HTERT RPE-1 (cell line): ENCODE results near the gene PAXX.

Experiments
- in situ Hi-C: fragments of 300-500 bp; cut with MboI; formaldehyde crosslinking; loops from 4 replicates; pipeline ENCODE4 v1.14.3; 2020; ENCODE audit warnings: low sequenced_read_pairs

The PAXX gene

DNA sequence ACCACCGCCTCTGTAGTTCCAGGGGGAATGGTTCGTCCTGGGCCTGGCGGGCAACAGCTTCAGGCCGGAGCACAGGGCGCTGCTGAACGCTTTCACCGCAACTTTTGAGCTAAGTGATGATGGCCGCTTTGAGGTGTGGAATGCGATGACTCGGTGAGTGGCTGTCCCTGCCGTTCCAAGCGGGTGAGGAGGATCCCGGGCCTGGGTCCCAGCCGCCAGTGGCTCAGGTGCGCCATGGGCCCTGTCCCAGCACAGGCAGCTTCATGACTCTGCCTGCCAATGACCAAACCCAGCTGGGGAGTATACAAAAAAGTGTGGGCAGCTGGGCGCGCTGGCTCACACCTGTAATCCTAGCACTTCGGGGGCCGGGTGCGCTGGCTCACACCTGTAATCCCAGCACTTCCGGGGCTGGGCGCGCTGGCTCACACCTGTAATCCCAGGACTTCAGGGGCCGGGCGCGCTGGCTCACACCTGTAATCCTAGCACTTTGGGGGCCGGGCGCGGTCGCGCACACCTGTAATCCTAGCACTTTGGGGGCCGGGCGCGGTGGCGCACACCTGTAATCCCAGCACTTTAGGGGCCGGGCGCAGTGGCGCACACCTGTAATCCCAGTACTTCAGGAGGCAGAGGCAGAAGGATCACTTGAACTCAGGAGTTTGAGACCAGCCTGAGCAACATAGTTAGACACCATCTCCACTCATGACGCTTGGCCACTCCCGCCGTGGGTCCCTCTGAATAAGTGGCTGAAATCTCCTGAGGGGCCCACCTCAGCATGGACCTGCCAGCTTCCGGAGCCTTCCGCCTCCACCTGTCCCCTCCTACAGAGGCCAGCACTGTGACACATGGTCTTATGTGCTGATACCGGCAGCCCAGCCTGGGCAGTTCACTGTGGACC, 39.1 kb upstream of the PAXX start:
- in situ Hi-C loops: no loop called here

DNA sequence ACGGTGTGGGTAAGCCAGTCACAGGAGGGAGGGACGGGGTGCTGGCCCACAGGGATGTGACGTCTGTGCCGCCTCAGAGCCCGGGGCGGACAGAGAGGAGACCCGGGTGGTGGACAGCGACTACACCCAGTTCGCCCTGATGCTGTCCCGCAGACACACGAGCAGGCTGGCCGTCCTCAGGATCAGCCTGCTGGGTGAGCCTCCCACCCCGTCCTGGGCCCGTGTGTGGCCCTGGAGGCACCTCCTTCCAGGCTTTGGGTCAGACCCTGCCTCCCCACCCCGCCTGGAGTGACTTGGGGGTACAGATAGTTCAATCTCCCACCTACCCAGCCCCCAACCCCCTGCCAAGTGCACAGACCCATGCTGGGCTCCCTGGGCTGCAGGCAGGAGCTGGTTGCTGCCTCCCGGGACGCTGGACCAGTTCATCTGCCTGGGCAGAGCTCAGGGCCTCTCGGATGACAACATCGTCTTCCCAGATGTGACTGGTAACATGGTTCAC, 38.4 kb upstream of the PAXX start:
- in situ Hi-C loops: no loop called here

DNA sequence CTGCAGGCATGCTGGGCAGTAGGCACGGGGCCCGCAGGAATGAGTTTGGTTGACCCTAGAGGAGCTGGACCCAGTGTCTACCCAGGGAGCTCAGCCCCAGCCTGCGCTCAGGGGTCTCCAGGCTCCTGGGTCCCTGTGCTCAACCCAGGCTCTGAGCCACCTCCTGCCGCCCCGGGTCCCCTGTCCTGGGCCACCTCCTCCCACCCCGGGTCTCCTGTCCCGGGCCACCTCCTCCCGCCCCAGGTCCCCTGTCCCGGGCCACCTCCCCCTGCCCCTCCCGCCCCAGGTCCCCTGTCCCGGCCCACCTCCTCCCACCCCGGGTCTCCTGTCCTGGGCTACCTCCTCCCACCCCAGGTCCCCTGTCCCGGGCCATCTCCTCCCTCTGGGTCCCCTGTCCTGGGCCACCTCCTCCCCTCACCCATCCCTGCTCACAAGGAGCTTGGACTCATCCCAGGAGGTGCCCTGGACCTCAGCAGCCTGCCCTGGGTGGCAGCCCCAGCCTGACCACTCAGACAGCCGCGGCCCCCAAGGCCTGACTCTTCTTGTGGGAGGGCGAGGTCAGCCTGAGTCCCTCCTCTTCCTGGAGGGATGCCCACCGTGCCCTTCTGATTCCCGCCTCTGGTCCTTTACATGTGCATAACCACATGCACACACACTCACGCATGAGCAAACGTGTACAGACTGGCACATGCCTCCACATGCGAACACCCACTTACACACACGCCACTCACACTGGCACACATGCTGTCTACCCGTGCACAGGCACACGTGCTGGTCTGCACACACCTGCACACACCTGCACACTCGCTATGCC, 37.7 kb upstream of the PAXX start:
- in situ Hi-C loops: no loop called here

DNA sequence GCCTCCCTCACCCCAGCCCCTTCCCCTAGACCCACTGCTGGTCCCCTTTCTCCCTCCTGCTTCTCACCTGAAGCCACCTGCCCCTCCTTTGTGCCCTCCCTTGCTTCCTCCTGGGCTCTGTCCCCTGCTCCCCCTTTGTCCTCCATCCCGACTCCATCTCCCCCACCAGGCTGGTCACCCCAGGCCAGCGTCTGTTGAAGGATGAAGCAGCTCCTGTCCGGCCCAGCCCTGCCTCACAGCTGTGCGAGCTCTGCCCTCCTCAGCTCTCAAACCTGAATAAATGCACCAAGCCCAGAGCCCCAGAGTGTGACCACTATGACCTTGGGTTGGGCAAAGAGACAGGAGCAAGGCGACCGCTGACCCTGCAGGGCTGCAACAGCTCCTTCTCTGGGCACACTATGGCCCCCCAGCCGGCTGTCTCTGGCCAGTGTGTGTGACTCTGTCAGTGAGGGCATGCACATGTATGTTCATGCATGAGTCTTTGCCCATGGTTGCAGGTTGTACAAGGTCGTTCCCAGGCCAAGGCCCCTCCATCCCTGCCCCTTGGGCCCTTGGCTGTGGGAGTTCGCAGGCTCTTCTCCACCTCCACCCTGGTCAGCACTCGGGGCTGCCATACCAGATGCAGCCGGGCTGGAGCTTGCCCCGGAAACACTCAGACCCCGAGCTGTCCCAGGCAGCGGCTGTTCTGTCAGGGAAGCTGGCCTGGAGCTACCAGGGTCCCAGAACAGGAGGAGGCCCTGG, 36.9 kb upstream of the PAXX start:
- in situ Hi-C loops: no loop called here

DNA sequence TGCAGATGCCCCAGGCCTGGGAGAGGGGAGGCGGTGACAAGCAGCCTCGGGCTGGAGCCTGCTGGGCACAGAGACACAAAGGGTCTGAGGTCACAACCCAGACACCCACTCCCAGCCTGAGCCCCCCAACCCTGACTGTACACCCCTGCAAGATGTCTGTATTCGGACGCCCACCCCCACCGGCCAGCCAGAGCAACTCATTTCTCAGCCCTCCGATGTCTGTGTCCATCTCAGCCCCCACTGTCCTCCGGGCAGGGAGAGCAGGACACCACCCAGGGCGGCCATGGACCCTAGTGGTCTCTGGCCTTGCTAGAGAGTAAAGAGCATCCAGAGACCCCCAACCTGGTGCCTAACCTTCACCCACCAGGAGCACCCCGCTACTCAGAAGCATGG, 36.3 kb upstream of the PAXX start:
- in situ Hi-C loops: no loop called here

DNA sequence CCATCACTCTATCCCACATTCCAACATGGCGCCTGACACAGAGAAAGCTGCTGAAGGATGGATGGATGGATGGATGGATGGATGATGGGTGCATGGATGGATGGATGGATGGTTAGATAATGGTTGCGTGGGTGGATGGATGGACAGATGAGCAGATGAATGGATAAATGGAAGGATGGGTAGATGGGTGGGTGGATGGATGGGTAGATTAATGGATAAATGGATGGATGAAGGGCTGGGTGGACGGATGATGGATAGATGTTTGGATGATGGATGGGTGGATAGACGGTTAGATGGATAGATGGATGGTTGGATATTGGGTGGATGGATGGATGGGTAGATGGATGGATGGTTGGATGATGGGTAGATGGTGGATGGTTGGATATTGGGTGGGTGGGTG, 35.6 kb upstream of the PAXX start:
- in situ Hi-C loops: no loop called here

DNA sequence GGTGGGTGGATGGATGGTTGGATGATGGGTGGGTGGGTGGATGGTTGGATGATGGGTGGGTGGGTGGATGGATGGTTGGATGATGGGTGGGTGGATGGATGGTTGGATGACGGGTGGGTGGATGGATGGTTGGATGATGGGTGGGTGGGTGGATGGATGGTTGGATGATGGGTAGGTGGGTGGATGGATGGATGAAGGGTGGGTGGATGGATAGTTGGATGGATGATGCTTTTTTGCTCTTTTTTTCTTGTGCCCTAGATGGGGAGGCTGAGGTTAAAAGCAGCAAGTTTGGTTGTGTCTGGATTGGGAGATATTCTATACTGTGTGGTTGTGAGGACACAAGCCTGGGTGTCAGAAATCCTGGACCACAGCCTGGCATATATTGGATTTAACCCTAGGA, 34.8 kb upstream of the PAXX start:
- in situ Hi-C loops: no loop called here

DNA sequence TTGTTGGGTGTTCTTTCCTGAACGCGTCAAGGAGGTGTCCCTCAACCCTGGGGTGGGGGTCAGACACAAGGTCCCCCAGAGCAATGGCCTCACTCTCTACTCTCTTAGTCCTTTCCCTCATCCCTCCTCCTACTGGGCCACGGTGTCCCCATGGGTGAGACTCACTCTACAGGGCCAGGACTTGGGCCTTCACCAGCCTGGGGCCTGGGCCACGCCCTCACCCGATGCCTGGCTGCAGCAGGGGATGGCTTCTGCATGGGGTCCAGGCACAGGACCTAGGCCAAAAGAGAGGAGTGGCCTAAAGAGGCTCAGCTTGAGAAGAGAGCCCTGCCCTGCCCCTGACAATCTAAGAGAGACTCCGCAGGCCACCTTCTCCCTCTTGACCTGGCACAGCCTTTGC, 34.3 kb upstream of the PAXX start:
- in situ Hi-C loops: no loop called here

DNA sequence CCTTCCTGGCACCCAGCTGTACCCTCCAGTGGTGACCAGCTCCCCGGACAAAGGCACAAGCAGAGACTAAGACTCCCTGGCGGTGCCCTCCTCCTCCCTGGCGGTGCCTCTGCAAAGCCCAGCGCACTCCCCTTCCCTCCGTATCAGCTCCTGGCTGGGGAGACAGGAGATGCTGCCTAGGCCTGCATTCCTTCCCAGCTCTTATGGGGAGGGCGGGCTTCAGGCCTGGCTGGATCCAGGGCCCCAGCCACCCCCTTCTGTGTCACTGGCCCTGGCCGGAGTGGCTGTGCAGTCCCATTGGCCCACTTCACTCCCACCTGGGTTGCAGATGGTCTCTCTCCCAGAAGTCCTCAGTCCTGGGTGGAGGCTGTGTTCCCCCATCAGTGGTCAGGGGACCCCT, 33.7 kb upstream of the PAXX start:
- in situ Hi-C loops: no loop called here

DNA sequence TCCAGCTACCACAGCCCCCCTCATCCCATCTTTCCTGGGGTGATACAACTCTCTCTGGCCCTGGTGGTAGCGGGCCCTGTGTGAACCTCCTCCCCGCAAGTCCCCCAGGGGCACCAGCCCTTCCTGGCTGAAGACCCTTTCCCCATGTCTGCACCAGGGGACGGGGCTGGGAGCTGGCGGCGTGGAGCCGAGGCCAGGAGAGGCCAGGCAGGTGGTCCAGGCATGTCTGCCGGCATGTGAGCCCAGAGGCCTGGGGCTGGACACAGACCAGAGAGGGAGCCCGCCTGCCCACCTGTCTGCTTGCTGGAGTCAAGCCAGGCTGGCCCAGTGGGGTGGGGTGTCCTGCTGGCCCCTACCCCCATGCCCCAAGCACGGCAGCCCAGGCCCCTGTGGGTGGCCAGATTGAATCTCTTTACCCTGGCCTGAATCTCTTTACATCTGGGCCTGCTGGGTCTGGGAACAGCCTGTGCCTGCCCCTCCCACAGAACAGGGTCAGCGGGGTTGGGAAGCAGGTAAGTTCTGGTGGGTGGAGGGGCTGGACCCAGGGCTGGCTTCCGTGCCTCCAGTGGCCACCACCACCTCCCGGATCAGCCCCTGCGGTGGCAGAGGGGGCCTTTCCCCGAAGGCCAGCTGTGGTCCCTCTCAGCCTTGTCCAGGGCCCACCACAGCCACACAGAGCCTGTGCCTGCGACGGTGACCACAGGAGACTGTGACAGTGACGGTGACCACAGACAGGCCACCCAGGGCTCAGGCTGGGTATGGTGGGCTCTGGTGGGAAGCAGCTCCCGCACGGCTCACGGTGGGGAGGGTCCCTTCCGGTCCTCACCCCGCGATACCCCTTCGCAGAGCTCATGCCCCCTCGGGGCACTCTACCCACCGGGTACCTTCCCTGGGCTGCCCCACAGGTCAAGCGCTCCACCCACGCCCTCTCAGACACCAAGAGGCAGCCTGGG, 33.0 kb upstream of the PAXX start:
- in situ Hi-C loops: no loop called here

DNA sequence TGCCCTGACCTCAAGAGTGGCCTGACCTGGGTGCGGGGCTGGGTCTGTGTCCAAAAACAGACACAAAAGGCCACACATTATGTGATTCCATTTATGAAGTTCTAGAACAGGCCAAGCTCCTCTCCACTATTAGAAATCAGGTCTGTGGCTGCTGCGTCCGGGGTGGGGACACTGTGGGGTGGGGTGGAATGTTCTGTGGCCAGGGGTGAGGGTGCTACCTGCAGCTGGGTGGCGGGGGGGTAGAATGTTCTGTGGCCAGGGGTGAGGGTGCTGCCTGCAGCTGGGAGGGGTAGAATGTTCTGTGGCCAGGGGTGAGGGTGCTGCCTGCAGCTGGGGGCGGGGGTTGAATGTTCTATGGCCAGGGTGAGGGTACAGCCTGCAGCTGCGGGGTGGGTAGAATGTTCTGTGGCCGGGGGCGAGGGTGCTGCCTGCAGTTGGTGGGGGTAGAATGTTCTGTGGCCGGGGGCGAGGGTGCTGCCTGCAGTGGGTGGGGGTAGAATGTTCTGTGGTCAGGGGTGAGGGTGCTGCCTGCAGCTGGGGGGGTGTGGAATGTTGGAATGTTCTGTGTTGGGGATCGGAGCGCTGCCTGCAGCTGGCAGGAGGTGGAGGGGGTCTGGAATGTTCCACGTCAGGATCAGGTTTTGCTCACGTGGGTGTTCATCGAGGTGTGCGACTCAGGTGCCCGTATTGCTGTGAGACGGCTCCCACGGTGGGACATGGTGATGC, 31.8 kb upstream of the PAXX start:
- in situ Hi-C loops: no loop called here

DNA sequence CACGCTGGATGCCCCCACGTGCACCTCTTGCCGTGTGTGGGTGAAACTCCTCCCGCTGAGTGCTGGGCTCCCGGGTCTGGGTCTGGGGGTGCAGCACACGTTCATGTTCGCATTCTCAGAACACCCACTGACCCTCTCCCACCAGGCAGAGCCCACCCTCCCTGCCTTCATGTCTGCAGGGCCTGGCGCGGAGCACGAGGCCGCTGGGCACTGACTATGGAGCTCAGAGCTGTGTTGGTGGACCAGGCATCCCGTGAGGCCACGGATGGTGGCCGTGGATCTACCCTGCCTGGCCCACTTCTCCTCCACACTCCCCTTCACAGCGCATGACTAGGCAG, 31.3 kb upstream of the PAXX start:
- in situ Hi-C loops: no loop called here

DNA sequence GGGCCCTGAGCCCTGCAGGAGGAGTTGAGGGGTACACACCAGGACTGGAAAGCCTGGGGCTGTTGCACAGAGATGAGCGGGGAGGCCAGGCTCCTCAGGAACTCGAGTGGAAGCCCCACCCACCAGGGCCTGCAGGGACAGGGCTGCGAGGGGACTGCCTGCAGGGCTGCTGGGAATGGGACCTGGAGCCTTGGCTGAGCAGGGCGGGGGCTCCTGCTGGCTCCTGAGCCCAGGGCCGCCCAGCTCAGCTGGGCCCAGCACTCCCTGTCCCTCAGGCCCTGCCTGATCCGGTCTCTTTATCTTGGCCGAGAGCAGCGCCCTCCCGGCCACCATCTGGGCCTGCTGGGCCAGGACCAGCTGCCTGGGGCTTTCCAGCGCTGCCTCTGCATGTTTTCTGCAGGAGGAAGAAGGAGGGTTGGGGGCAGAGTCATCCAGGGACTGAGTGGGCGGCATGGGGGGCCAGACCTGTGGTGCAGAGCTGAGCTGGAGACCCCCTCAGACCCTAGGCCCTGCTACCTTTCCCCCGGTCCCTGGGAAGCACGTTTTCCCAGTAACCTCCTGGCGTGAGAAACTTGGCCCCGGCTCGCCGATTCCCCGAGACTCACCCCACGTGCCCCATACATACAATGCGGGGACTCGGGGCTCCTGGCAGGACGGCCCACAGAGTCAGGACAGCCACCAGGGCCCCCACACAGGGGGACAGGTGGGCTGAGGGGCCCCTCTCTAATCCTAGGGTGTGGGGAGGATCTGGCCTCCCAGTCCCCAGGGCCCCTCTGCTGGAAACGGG, 30.8 kb upstream of the PAXX start:
- in situ Hi-C loops: no loop called here

DNA sequence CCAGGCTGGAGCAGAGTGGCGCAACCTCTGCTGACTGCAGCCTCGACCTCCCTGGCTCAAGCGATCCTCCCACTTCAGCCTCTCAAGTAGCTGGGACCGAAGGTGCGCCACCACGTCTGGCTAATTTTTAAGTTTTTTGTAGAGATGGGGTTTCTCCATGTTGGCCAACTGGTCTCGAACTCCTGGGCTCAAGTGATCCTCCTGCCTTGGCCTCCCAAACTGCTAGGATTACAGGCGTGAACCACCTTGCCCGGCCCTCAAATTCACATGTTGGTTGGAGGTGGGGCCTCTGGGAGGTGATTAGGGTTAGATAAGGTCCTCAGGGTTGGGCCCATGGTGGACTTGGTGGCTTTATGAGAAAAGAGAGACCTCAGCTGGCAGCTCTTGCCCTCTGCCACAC, 30.1 kb upstream of the PAXX start:
- in situ Hi-C loops: no loop called here

DNA sequence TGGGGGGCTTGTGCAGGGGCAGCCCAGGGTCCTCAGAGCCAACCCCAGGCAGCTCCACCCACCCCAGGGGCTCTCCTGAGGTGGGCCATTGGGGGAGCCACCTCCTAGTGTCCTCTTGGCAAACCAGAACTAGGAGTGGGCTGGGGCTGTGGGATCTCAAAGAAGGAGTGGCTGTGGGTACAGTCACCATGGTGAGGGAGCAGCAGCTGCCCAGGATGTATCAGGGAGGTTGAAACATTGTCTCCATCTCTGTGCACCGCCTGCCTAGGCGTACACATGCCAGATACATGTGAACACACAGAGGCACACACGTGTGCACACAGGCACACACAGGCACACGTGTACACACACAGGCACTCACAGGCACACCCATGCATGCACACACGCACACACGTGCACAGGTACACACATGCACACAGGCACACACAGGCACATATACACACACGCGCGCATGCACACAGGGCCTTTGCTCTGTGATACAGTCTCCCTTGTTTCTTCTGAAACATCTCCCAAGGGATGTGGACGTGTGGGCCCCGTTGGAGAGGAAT, 29.4 kb upstream of the PAXX start:
- in situ Hi-C loops: no loop called here

DNA sequence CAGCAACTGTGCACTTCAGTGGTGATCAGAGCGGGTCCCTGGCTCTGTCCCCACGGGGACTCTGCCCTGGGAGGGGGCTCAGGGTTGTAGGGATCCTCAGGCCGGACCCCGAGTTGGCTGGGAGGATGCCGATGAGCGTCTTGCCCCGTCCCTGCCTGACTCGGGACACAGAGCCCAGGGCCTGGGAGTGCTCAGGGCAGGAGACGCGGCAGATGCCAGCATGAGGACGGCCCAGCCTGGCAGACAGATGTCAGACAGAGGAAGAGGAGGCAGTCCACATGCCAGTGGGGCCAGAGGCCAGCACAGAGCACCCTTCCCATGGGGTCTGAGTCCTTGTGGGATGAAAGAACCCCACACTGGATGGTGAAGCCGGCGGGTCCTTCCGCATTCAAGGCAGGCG, 28.9 kb upstream of the PAXX start:
- in situ Hi-C loops: no loop called here

DNA sequence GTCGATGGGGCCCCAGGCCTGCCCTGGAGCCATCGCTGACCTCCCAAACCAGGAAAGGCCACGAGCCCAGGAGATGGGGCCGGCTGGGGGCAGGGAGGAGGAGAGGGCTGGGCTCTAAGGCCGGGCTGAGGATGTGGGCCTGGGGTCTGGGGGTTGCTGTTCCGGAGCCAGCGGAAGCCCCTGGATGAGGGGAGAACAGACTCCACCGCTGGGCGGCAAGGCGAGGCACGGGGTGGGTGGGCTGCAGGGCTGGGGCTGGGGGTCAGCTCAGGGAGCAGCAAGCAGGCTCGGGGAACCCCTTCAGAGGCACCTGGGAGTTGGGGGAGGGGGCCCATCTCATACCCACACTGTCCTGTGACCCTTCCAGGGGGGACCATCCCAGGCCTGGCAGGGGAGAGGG, 28.5 kb upstream of the PAXX start:
- in situ Hi-C loops: no loop called here

DNA sequence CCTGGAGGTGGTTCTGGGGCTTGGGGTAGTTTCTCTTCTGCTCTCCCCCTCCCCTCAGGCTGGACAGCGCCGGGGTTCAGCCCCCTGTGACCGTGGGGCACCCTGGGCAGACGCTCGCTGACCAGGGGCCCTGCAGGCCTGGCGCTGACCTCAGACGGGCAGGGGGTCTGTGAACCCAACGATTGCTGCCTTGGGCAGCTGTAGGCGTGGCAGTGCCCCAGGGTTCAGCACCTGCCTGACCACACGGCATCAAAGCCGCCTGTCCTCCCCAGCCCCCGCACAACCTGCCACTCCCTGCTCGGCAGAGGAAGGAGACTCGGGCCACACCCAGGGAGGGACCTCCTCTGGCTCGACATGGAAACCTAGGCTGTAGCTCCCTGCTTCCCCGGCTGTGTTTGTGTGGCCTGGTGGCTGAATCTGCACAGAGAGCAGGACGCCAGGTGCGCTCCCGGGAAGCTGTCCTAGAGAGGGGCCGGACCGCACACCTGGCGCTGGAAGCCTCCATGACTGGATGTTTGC, 28.0 kb upstream of the PAXX start:
- in situ Hi-C loops: no loop called here
